ENCODE measurements around the gene RALGAPA2.

DNA sequence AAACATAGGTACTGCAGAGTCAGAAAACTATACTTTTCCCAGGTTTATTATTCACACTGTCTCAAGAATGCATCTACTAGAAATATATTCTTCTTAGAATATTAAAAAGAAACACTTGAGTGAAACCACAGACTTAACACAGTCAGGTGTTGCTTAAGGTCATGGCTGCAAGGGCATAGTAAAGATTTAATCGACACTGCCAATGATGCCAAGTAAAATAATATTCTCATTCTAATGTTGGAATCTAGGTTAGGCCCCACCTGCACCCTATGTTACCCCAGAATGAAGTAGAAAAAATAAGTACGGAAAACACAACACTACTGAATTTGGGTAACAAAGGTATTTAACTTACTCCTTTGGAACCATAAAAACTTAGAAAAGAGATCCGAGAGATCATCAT is 155.0 kb downstream of the RALGAPA2 start:
- TF ChIP-seq, protein P1, sequence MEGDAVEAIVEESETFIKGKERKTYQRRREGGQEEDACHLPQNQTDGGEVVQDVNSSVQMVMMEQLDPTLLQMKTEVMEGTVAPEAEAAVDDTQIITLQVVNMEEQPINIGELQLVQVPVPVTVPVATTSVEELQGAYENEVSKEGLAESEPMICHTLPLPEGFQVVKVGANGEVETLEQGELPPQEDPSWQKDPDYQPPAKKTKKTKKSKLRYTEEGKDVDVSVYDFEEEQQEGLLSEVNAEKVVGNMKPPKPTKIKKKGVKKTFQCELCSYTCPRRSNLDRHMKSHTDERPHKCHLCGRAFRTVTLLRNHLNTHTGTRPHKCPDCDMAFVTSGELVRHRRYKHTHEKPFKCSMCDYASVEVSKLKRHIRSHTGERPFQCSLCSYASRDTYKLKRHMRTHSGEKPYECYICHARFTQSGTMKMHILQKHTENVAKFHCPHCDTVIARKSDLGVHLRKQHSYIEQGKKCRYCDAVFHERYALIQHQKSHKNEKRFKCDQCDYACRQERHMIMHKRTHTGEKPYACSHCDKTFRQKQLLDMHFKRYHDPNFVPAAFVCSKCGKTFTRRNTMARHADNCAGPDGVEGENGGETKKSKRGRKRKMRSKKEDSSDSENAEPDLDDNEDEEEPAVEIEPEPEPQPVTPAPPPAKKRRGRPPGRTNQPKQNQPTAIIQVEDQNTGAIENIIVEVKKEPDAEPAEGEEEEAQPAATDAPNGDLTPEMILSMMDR (IDR thresholded peaks at IDR 0.05 in 2 of 3, conservative IDR thresholded peaks at IDR 0.05 in 1 of 3; ENCODE audit: borderline replicate concordance in 1 of 3, insufficient read depth in 1 of 3, low read depth in 2 of 3, low read length in 2 of 3), result no peak
- TF ChIP-seq FOSL1 (IDR thresholded peaks at IDR 0.05; ENCODE audit: low read depth), result no peak
- no peak for TF ChIP-seq JUND (IDR thresholded peaks at IDR 0.05)
- no peak for TF ChIP-seq ZNF274 (IDR thresholded peaks at IDR 0.05; ENCODE audit: low read depth, low read length)
- no peak for TF ChIP-seq SIN3A (IDR thresholded peaks at IDR 0.05; ENCODE audit: low read depth)

Measured in HCT116 (cell line).